GM18868 (cell line): ENCODE measurements around the gene RBM7.

ENCODE experiments used
- ATAC-seq: cut with Tn5 transposase; IDR thresholded peaks from one replicate; pipeline ENCODE4 v1.9.1; 2021; ENCODE audit warnings: mild to moderate bottlenecking, moderate library complexity; ENCODE audit not compliant: unreplicated experiment

RBM7 gene

DNA sequence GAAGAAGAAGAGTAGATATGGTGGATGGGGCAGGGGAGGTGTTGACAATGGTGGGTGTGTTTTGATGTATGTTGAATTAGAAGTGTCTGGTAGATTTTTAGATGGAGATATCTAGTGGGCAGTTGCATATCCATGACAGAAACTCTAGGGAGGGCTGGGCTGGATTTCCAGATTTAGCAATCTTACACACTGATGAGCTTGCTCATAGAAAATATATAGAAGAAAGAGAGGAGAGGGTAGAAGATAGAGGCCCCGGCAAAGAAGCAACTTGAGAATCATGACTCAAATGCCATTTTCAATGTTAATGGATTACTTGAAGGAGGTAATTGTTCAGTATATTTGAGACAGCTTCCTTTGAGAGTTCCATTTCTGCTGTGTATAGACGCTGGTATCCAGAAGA lies 47.0 kb downstream of the RBM7 start:
- ATAC-seq = no peak

- no peak for ATAC-seq
These were observed 47.4 kb downstream of the RBM7 start for GRCh38 chr11:114447892-114448291.

GRCh38 chr11:114448749-114449482 lies 48.5 kb downstream of the RBM7 start:
- no peak for ATAC-seq

- no peak for ATAC-seq
These were observed 49.4 kb downstream of the RBM7 start for GRCh38 chr11:114449845-114450244.

- ATAC-seq = no peak
These were observed 51.9 kb downstream of the RBM7 start for GRCh38 chr11:114452399-114452798.
